GM19240 (cell line): ENCODE measurements around the gene SUMO4.

Experiments
- DNase-seq: peaks from one replicate; pipeline ENCODE4 v3.0.0; 2011; ENCODE audit warnings: low spot score; ENCODE audit not compliant: insufficient read length

The SUMO4 gene

DNA sequence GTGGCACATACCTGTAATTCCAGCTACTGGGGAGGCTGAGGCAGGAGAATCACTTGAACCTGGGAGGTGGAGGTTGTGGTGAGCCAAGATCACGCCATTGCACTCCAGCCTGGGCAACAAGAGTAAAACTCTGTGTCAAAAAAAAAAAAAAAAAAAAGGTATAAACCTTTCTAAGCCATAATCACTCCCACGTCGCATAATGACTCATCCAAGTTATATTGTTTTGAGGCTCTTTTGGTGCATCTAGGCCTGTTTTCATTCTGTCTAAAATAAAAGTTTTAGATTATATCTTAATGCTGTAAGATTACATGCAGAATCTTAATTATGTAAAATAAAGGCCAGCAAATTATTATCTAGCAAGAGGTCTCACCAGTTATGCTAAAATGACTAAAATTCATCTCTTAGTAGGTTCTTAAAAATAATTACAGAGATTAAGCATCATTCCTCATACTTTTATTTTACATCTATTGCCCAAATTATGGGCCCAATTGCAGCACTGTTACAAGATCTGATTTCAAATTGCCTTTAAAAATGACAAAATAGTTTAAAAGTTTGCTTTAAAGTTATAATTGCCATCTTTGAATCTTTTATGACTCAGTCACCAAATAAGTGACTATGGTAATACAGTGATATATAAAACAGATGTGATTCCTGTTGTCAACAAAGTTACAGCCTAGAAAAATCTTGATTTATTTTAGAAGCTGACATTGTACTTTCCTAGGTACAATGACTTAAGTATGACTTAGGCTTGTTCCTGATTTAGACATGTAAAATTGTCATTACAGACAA lies 10.4 kb upstream of the SUMO4 start:
- no peak for DNase-seq

- DNase-seq, result no peak
Measured at GRCh38 chr6:149392093-149392492, 8.0 kb upstream of the SUMO4 start.

DNA sequence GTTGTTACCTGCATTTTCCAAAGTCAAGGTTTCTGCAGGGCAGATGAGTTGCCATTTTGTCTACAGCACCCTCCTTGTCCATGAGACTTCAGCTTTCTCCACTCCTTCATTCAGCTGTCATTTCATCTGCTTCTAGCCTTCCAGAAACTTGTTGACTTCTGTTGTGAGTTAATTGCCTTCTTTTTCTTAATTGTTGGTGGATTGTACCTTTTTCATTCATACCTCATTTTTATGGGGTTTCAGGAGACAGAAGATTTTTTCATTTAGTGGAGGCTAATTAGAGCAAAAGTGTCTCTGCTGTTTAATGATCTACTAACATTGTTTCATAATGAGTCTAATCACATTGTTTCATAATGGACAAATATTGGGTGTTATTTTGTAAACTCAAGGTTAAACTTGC lies 7.5 kb upstream of the SUMO4 start:
- DNase-seq, result no peak

- no peak for DNase-seq
Measured at GRCh38 chr6:149393002-149393679, 6.9 kb upstream of the SUMO4 start.

- DNase-seq, result no peak
Measured at GRCh38 chr6:149395185-149395584, 4.9 kb upstream of the SUMO4 start.

- no peak for DNase-seq
Measured at GRCh38 chr6:149397384-149397783, 2.7 kb upstream of the SUMO4 start.

- no peak for DNase-seq
Measured at GRCh38 chr6:149403534-149403933, 3.5 kb downstream of the SUMO4 start.

GRCh38 chr6:149405823-149406765 lies 6.0 kb downstream of the SUMO4 start:
- DNase-seq, result no peak

DNA sequence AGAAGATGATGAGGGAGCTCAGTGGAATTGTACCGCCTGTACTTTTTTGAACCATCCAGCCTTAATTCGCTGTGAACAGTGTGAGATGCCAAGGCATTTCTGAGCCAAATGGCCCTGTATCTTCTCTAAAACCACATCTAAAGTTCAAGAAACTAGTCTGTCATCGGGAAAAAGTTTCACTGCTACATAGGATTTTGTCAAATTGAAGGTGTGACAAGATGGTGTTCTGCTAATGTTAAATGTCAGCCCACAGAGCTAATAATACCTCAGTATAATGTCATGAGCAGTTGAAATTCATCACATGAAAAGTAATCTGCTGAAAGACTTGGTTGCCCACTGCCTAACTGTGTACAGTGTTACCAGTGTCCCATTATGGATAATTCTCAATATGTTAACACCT lies 9.6 kb downstream of the SUMO4 start:
- DNase-seq, result no peak

DNA sequence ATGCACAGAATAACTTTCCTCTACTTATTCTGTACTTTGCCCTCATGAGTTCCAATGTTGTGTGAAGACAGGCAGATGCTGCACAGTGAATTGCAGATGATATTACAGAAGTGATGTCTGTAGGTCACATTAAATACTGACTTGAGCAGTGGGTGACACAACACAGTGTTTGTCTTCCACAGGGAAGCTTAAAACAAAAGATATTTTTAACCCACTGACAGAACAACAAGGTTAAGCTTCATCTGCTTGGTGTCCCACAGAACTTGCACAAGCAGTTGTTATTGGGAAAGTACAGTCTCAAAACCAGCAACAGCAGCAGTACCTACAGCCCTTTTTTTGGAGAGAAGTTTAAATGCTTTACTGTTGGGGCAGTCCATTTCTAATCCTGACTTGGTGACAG lies 10.5 kb downstream of the SUMO4 start:
- no peak for DNase-seq

DNA sequence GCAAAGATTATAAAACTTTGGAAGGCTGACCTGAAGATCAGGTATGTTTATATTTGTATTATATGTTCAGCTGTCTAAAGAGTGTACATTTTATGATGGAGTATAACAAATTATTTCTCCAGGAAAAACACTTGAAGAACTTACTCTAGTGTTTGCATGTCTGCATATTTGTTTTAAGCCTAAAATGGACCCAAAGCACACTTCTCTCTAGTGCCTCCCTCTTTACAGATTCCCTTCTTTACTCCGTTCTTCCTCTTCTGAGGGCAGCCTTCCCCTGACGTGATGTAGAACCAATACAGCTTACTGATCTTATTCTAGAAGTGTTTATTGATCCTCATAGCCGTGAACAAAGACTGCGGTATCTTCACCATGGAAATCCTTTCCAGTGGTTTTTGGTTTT lies 13.9 kb downstream of the SUMO4 start:
- DNase-seq, result no peak

DNA sequence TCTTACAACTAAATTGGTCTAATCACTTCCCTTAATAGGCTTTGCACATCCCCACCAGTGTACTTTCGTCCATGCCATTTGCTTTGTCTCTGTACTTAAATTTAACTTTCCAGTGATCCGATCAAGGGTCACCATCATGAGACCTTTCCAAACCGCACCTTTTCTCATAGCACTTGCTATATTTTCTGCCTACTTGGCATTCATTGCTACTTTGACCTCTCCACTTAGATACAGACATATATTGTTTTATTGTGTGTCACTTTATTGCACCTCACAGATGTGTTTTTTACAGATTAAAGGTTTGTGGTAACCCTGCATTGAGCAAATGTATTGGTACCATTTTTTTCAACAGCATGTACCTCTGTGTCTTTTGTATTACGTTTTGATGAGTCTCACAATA lies 14.8 kb downstream of the SUMO4 start:
- DNase-seq, result no peak

GRCh38 chr6:149419696-149420404 lies 19.8 kb downstream of the SUMO4 start:
- DNase-seq, result no peak

DNA sequence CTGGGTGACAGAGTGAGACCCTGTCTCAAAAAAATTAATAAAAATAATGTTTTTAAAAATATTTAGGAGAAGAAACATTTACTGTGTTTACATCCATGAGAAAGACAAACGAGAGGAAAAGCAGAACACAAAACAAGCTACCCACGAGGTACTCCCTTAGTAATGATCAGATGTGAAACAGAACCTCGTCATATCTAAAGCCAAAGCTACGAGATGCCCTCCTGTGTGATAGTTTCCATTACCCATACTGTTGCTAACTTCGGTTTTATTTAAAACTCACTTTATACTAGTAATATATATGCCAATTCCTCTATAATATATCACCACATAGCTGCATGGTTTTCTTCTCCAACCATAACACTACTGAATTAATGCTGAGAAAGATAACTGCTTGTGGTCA lies 21.1 kb downstream of the SUMO4 start:
- no peak for DNase-seq

DNA sequence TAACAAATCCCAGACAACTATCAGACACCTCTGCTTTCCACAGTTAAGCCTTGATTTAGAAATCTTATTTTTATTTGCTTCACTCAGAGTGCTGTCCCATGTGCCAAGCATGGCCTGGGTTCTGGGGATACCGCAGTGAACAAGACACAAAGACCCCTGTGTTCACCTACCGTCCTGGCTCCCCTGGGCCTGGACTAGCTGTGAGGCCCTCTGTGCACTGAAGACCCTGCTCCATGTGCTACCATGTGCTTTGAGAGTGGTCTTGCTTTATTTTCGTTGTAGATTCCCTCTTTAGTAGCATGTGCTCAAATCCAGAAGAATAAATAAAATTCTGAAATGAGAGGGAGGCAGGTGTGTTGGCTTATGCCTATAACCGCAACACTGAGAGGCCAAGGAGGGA lies 22.5 kb downstream of the SUMO4 start:
- no peak for DNase-seq

GRCh38 chr6:149423964-149424440 lies 23.9 kb downstream of the SUMO4 start:
- no peak for DNase-seq

GRCh38 chr6:149425224-149425623 lies 25.2 kb downstream of the SUMO4 start:
- DNase-seq, result no peak

GRCh38 chr6:149425754-149426153 lies 25.7 kb downstream of the SUMO4 start:
- DNase-seq, result no peak

DNA sequence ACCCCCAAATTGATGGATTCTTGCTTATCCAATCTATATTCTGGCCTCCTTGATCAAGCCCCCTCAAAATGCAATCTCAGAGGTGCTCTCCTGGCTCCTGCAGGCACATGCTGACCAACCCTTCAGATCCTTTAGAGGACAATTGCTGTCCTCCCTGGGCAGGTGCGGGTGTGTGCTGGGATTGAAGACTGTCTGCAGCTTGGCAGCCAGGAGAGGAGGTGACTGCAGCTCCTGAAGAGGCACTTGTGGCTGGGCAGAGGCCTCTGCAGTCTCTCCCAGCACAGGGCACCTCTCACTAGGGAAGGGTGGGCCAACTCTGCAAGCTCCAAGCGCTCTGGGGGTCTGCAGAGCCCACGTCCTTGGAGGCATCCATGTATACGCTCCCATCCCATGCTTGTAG lies 28.5 kb downstream of the SUMO4 start:
- DNase-seq, result no peak

- no peak for DNase-seq
Measured at GRCh38 chr6:149429427-149430360, 29.6 kb downstream of the SUMO4 start.
